PC-3 (cell line): ENCODE measurements around the gene C22orf42.
"Not testable (repeated sequence)": the region's sequence is repeated elsewhere in the genome, so short reads cannot be mapped to it uniquely, and the experiment has no call there.

Experiments used
- CTCF ChIP-seq: fragments of 300-600 bp; sonication (generic); conservative IDR thresholded peaks from 2 replicates; pipeline ENCODE4 v1.5.1; 2017; ENCODE audit warnings: antibody characterized with exemption, low read depth, mild to moderate bottlenecking, low read length
- EZH2 ChIP-seq: fragments of 300-600 bp; sonication (generic); IDR thresholded peaks from one replicate; pipeline ENCODE4 v1.6.1; 2017; ENCODE audit warnings: antibody characterized with exemption, mild to moderate bottlenecking, low read length; ENCODE audit not compliant: unreplicated experiment
- EZH2phosphoT487 ChIP-seq: fragments of 300-600 bp; sonication (generic); IDR thresholded peaks from 2 replicates; pipeline ENCODE4 v1.6.1; 2018; ENCODE audit warnings: mild to moderate bottlenecking, antibody characterized with exemption, low read length, borderline replicate concordance

- TF ChIP-seq CTCF, EZH2, EZH2phosphoT487: not testable (repeated sequence)
Measured at GRCh38 chr22:32147128-32147527, 12.0 kb downstream of the C22orf42 start.
